PC-3 (cell line): ENCODE results near the gene EHD4. TPM values are rescaled to one million over a fixed set of nuclear protein-coding genes. Genes with fewer than 3 reads are reported as not detected.

Experiments
- ATAC-seq: fragments of 200-7000 bp; cut with Tn5 transposase; 2 replicates; pipeline ENCODE4 v1.9.1; 2020; ENCODE audit warnings: mild to moderate bottlenecking, moderate library complexity
- BruUV-seq: library from RNA; stranded (reverse); fragments of 400-500 nt; replicated peaks from 2 replicates; lab custom pipeline; 2021; lab: Mats Ljungman, UMichigan
- CTCF ChIA-PET: fragments of 300-600 bp; sonication (Branson Sonifier 250); formaldehyde crosslinking; loops from one replicate; lab custom pipeline; 2022; ENCODE audit warnings: antibody characterized with exemption; lab: Charles Lee
- POLR2A ChIA-PET: fragments of 300-600 bp; sonication (Branson Sonifier 250); formaldehyde crosslinking; loops from one replicate; lab custom pipeline; 2022; ENCODE audit warnings: antibody characterized with exemption; ENCODE audit not compliant: unreplicated experiment; lab: Charles Lee
- DNase-seq: peaks from one replicate; pipeline ENCODE4 v3.0.0-alpha.2; 2015
- H2AFZ ChIP-seq: fragments of 300-600 bp; sonication (generic); 2 replicates; pipeline ENCODE4 v1.6.0; 2016; ENCODE audit warnings: antibody characterized with exemption, low read length
- H3F3A ChIP-seq: fragments of 300-600 bp; sonication (generic); one replicate; pipeline ENCODE4 v1.6.0; 2017; ENCODE audit warnings: antibody characterized with exemption, low read length, control low read depth, mild to moderate bottlenecking; ENCODE audit not compliant: unreplicated experiment
- H3K27ac ChIP-seq: fragments of 300-600 bp; sonication (generic); 2 replicates; pipeline ENCODE4 v1.5.1; 2016; ENCODE audit warnings: mild to moderate bottlenecking, low read length
- H3K27me3 ChIP-seq: fragments of 300-600 bp; sonication (generic); 2 replicates; pipeline ENCODE4 v1.6.1; 2016; ENCODE audit warnings: low read length, mixed read lengths
- H3K36me3 ChIP-seq: fragments of 300-600 bp; sonication (generic); 2 replicates; pipeline ENCODE4 v1.6.1; 2016; ENCODE audit warnings: low read depth, mixed run types, low read length, mixed read lengths
- H3K4me1 ChIP-seq: fragments of 300-600 bp; sonication (generic); 2 replicates; pipeline ENCODE4 v1.5.1; 2016; ENCODE audit warnings: low read length; ENCODE audit not compliant: insufficient read depth
- H3K4me2 ChIP-seq: fragments of 300-600 bp; sonication (generic); 2 replicates; pipeline ENCODE4 v1.6.0; 2016; ENCODE audit warnings: low read length
- H3K4me3 ChIP-seq: fragments of 300-600 bp; sonication (generic); 2 replicates; pipeline ENCODE4 v1.5.1; 2016; ENCODE audit warnings: mild to moderate bottlenecking, low read length, mixed read lengths
- H3K79me2 ChIP-seq: fragments of 300-600 bp; sonication (generic); 2 replicates; pipeline ENCODE4 v1.6.1; 2017; ENCODE audit warnings: low read length, mixed read lengths
- H3K9ac ChIP-seq: fragments of 300-600 bp; sonication (generic); 2 replicates; pipeline ENCODE4 v1.6.0; 2016; ENCODE audit warnings: mild to moderate bottlenecking, low read length
- H3K9me2 ChIP-seq: fragments of 300-600 bp; sonication (generic); replicated peaks from 2 replicates; pipeline ENCODE4 v1.6.1; 2016; ENCODE audit warnings: mixed run types, low read length, mixed read lengths
- H3K9me3 ChIP-seq: fragments of 300-600 bp; sonication (generic); 2 replicates; pipeline ENCODE4 v1.6.1; 2016; ENCODE audit warnings: low read length, mixed read lengths
- H4K20me1 ChIP-seq: fragments of 300-600 bp; sonication (generic); 2 replicates; pipeline ENCODE4 v1.6.1; 2016; ENCODE audit warnings: low read length, mixed read lengths
- CTCF ChIP-seq: fragments of 300-600 bp; sonication (generic); conservative IDR thresholded peaks from 2 replicates; pipeline ENCODE4 v1.5.1; 2017; ENCODE audit warnings: antibody characterized with exemption, low read depth, mild to moderate bottlenecking, low read length
- EZH2 ChIP-seq: fragments of 300-600 bp; sonication (generic); IDR thresholded peaks from one replicate; pipeline ENCODE4 v1.6.1; 2017; ENCODE audit warnings: antibody characterized with exemption, mild to moderate bottlenecking, low read length; ENCODE audit not compliant: unreplicated experiment
- EZH2phosphoT487 ChIP-seq: fragments of 300-600 bp; sonication (generic); IDR thresholded peaks from 2 replicates; pipeline ENCODE4 v1.6.1; 2018; ENCODE audit warnings: mild to moderate bottlenecking, antibody characterized with exemption, low read length, borderline replicate concordance
- intact Hi-C: fragments of 100-400 bp; cut with micrococcal nuclease; formaldehyde crosslinking; loops from 2 replicates; pipeline ENCODE4 v1.9.0; 2023
- total RNA-seq: library from RNA; depleted of rRNA; stranded (reverse); fragments of >200 nt; gene quantifications from 2 replicates; pipeline ENCODE4 v1.2.3, GENCODE V29; 2014

EHD4 gene
- total RNA-seq, 1 experiment from 2014 or later, result 57.8 TPM

DNA sequence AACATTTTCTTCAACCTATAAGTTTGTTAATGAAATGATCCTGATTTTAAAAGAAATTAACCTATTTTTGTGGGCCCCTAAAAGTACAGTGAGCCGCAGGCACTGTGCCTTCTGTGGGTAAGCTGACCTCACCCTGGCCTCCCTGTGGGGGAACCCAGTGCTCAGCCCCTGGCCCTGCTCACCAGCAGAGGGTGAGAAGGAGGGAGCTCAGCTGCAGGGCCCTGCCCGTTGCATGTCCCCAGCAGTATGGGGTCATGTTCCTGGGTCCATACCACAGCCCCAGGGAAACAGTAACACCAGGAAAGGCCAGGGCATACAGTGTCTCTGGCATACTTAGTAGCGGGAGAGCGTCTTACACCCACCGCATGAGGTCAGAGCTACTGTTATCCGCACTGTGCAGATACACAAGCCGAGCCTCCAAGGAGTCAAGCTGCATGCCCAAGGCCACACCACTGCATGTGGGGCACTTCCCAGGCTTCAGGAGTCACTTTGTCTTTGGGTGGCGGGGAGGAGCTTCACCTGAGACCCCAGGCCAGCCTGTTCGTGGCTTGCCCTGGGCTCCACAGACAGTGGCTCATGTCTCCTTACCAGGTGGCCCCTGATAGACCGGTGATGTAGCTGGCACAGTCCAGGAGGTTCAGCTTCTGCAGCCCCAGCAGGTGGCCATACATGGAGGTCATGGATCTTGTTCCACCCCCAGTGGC is 22.6 kb upstream of the EHD4 start:
- H3K4me2 ChIP-seq, result no peak overlapping the region
- intact Hi-C loops, result no loop called here
- no peaks in the 10 kb centered on the region for H3K9me3 ChIP-seq
- H2AFZ ChIP-seq, result no peak overlapping the region
- ATAC-seq, result no peak
- no peaks in the 10 kb centered on the region for H3F3A ChIP-seq
- POLR2A ChIA-PET, result no interaction called here
- CTCF ChIA-PET, result no interaction called here
- H3K9me2 ChIP-seq, result no peaks in the 10 kb centered on the region
- H3K36me3 ChIP-seq, result no peaks in the 10 kb centered on the region
- no peak overlapping the region for H3K4me3 ChIP-seq
- no peak for TF ChIP-seq EZH2phosphoT487
- no peak for DNase-seq
- no peaks in the 10 kb centered on the region for H3K27me3 ChIP-seq
- H3K4me1 ChIP-seq, result no peaks in the 10 kb centered on the region
- H3K9ac ChIP-seq, result no peak overlapping the region
- no TSS peak for BruUV-seq
- no peaks in the 10 kb centered on the region for H4K20me1 ChIP-seq
- no peaks in the 10 kb centered on the region for H3K79me2 ChIP-seq
- no peak overlapping the region for H3K27ac ChIP-seq

GRCh38 chr15:41994171-41994650 is 21.9 kb upstream of the EHD4 start:
- no peak overlapping the region for H3K27ac ChIP-seq
- ChIA-PET CTCF (no interaction called here), POLR2A (no interaction called here)
- no peaks in the 10 kb centered on the region for H3F3A ChIP-seq
- no peak overlapping the region for H3K4me2 ChIP-seq
- ATAC-seq (no peak), DNase-seq (no peak)
- H3K27me3 ChIP-seq, result no peaks in the 10 kb centered on the region
- no peak overlapping the region for H2AFZ ChIP-seq
- H3K4me1 ChIP-seq, result no peaks in the 10 kb centered on the region
- H3K79me2 ChIP-seq, result no peaks in the 10 kb centered on the region
- no peaks in the 10 kb centered on the region for H3K9me3 ChIP-seq
- no peaks in the 10 kb centered on the region for H3K36me3 ChIP-seq
- no peaks in the 10 kb centered on the region for H3K9me2 ChIP-seq
- no peaks in the 10 kb centered on the region for H4K20me1 ChIP-seq
- intact Hi-C loops, result no loop called here
- TF ChIP-seq CTCF (no peak), EZH2phosphoT487 (no peak), EZH2 (no peak)
- H3K9ac ChIP-seq, result no peak overlapping the region
- no peak overlapping the region for H3K4me3 ChIP-seq
- BruUV-seq, result no TSS peak

DNA sequence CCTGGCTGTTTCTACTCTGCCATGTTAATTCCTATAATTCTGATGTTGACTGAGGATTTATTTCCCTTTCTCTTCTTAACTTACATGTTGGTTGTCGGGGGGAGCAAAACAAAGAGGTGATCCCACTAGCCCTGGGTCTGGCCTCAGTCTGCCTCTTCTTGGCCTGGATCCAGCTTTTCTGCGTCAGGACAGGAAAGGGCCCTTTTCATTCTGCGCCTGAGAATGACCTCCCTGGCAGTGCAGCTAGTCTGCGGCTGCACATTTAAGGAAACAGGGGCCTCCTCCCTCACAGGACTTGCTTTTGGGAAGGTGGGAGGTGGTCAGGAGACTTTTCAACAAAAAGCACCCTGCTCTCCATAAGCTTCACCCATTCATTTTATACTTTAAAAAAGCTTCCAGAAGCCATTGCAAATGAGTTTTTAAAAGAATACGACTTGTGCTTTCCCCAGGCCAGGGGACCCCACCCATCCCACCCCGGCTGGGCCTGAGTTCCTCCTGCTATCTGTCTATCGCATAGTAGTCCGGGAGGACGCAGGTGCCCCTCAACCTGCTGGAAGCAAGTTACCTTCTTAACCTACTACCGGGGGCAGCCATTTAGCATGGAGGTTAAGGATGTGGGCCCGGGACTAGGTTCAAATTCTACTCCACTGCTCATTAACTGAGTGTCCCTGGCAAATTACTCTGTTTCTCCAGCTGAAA is 21.3 kb upstream of the EHD4 start:
- BruUV-seq, result no TSS peak
- Histone ChIP-seq H3K36me3 (no peaks in the 10 kb centered on the region), H3K27ac (no peak overlapping the region), H3K9ac (no peak overlapping the region), H3K4me2 (no peak overlapping the region), H2AFZ (no peak overlapping the region), H3K9me2 (no peaks in the 10 kb centered on the region), H3K27me3 (no peaks in the 10 kb centered on the region), H3K79me2 (no peaks in the 10 kb centered on the region), H4K20me1 (no peaks in the 10 kb centered on the region), H3F3A (no peaks in the 10 kb centered on the region), H3K9me3 (no peaks in the 10 kb centered on the region), H3K4me1 (no peaks in the 10 kb centered on the region), H3K4me3 (no peak overlapping the region)
- no peak for TF ChIP-seq CTCF
- no peak for TF ChIP-seq EZH2phosphoT487
- no peak for TF ChIP-seq EZH2
- ChIA-PET POLR2A (no interaction called here), CTCF (no interaction called here)
- DNase-seq, result no peak
- ATAC-seq, result no peak
- intact Hi-C loops, result no loop called here
